ENCODE results near the gene PRKRA.

PRKRA gene

DNA sequence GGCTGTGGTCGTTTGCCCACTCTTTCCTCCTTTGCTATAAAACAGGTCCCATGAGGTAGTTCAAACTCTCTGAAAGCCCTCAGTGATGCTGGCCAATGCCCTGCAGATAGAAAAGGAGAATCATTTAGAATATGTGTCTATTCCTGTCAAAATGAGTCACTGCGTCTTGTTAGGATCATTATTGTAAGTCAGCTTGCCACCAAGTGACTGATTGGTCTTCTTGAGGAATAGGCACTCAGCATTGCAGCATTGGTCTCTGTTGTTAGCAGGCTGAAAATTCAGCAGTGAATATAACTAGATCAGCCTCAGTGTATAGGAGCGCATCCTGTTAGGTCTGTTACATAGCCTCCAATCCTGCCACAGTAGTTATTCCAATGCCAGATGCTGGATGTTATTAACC is 28.9 kb downstream of the PRKRA start:
- H3K4me3 ChIP-seq (ENCODE audit: low read depth, low read length): no peak overlapping the region
- TF ChIP-seq, protein P1, sequence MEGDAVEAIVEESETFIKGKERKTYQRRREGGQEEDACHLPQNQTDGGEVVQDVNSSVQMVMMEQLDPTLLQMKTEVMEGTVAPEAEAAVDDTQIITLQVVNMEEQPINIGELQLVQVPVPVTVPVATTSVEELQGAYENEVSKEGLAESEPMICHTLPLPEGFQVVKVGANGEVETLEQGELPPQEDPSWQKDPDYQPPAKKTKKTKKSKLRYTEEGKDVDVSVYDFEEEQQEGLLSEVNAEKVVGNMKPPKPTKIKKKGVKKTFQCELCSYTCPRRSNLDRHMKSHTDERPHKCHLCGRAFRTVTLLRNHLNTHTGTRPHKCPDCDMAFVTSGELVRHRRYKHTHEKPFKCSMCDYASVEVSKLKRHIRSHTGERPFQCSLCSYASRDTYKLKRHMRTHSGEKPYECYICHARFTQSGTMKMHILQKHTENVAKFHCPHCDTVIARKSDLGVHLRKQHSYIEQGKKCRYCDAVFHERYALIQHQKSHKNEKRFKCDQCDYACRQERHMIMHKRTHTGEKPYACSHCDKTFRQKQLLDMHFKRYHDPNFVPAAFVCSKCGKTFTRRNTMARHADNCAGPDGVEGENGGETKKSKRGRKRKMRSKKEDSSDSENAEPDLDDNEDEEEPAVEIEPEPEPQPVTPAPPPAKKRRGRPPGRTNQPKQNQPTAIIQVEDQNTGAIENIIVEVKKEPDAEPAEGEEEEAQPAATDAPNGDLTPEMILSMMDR (IDR thresholded peaks at IDR 0.05; ENCODE audit: low read depth, low read length): no peak
- no peaks in the 10 kb centered on the region for H3K27me3 ChIP-seq
- no peaks in the 10 kb centered on the region for H3K9me3 ChIP-seq
- no peaks in the 10 kb centered on the region for H3K4me1 ChIP-seq
- H3K36me3 ChIP-seq: no peaks in the 10 kb centered on the region; the same call in 1 of the 2 replicates
- no peak for DNase-seq

DNA sequence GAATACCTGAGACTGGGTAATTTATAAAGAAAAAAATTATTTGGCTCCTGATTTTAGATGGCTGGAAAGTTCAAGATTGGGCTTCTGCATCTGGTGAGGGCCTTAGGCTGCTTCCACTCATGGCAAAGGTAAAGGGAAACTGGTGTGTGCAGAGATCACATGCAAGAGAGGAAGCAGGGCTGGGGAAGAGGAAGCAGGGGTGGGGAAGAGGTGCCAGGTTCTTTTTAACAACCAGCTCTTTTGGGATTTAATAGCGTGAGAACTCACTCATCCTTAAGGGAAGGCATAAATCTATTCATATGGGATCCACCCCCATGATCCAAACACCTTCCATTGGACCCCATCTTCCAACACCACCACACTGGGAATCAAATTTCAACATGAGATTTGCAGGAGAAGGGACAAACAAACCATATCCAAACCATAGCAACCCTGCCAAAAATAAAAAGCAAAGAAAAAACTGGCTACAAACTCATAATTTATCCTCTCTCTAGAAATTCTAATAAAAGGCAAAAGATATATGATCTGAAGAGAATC is 30.4 kb downstream of the PRKRA start:
- Histone ChIP-seq H3K9me3 (no peaks in the 10 kb centered on the region), H3K4me3 (ENCODE audit: low read depth, low read length) (no peak overlapping the region), H3K4me1 (no peaks in the 10 kb centered on the region), H3K27me3 (no peaks in the 10 kb centered on the region), H3K36me3 (no peaks in the 10 kb centered on the region)
- DNase-seq: no peak
- TF ChIP-seq, protein P1 (IDR thresholded peaks at IDR 0.05; ENCODE audit: low read depth, low read length): no peak

DNA sequence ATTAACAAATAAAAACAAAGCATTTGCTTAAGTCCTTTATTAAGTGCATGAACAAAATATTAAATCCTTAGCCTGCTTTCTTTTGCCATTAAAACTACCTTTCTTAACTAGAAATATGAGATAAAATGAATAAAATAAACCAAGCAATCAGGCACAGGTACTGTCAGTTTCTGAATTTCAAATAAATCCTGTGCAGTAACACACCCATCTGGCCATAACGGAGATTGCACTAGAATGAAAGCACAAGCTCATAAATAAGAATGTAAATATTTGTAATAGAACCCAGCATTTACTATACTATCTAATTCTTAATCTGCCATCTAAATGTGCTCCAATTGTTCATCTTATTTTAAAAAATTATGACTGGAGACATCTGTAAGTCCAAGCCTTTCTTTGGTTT is 31.9 kb downstream of the PRKRA start:
- H3K9me3 ChIP-seq: no peaks in the 10 kb centered on the region
- H3K4me3 ChIP-seq (ENCODE audit: low read depth, low read length): no peak overlapping the region
- no peaks in the 10 kb centered on the region for H3K27me3 ChIP-seq
- TF ChIP-seq, protein P1 (IDR thresholded peaks at IDR 0.05; ENCODE audit: low read depth, low read length): 0 out of 2 replicates have a peak, but pooled peaks have one; percentile 18
- peaks cover 3% of the 10 kb centered on the region; the same call in 1 of the 2 replicates for H3K4me1 ChIP-seq
- DNase-seq: no peak
- H3K36me3 ChIP-seq: no peaks in the 10 kb centered on the region

DNA sequence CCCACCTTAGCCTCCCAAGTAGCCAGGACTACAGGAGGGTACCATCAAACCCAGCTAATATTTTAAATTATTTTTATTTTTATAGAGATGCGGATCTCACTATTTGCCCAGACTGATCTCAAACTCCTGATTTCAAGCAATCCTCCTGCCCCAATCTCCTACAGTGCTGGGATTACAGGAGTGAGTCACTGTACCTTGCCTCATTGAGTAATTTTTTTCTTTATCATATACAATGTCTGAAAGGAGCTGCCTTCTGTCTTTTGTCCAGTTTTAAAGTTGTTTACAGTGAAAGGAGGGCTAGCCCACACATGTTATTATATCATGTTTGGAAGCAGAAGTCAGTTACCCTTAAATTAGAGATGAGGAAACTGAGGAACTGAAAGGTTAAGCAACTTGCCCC is 32.5 kb downstream of the PRKRA start:
- Histone ChIP-seq H3K4me1 (peaks cover 3% of the 10 kb centered on the region; the same call in 1 of the 2 replicates), H3K36me3 (no peaks in the 10 kb centered on the region), H3K4me3 (ENCODE audit: low read depth, low read length) (no peak overlapping the region), H3K9me3 (no peaks in the 10 kb centered on the region), H3K27me3 (no peaks in the 10 kb centered on the region)
- TF ChIP-seq, protein P1 (IDR thresholded peaks at IDR 0.05; ENCODE audit: low read depth, low read length): no peak
- DNase-seq: no peak

DNA sequence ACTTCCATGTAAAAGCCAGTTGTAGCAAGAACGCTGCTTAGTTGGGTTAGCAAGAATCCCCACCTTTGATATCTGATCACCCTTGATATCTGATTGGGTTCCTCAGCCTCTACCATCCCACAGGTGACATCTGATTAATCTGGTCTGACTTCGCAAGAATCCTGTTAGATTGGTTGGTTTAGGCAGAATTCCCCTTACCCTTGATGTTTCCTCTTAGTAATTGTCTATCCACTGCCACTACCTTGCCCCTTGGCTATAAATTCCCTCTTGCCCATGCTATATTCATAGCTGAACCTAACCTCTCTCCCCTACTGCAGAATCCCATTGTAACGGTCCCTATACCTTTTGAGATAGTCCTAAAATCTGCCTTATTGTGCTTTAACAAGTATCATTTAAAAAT is 33.1 kb downstream of the PRKRA start:
- Histone ChIP-seq H3K4me3 (ENCODE audit: low read depth, low read length) (no peak overlapping the region), H3K9me3 (no peaks in the 10 kb centered on the region), H3K36me3 (no peaks in the 10 kb centered on the region), H3K27me3 (no peaks in the 10 kb centered on the region), H3K4me1 (peaks cover 3% of the 10 kb centered on the region; the same call in 1 of the 2 replicates)
- DNase-seq: no peak
- TF ChIP-seq, protein P1 (IDR thresholded peaks at IDR 0.05; ENCODE audit: low read depth, low read length): no peak

DNA sequence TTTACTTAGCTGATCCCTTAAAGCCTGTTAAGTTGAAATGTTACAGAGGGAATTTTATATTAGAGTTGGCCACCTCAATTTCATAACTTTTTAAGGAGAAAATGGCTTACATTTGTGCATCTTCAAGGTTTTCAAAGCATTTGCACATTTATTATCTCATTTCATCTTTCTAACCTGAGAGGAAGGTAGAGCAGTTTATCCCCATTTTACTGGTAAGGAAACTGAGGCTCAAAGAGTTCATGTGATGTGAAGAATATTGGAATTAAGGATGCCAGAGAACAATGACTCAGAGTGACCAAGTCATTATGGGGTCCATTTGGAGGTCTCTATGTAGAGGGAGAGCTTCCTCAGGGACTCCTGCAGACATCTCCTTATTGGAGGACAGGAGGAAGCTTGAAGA is 35.0 kb downstream of the PRKRA start:
- Histone ChIP-seq H3K36me3 (no peaks in the 10 kb centered on the region), H3K27me3 (no peaks in the 10 kb centered on the region), H3K4me1 (peaks cover 3% of the 10 kb centered on the region; the same call in 1 of the 2 replicates), H3K9me3 (no peaks in the 10 kb centered on the region), H3K4me3 (ENCODE audit: low read depth, low read length) (no peak overlapping the region)
- TF ChIP-seq, protein P1 (IDR thresholded peaks at IDR 0.05; ENCODE audit: low read depth, low read length): no peak
- no peak for DNase-seq
